Omental fat pad (tissue), 4 donors: Measurements from ENCODE around the gene RAB3D. TPM values are rescaled to one million over a fixed set of nuclear protein-coding genes. Genes with fewer than 3 reads are reported as not detected.
"Not testable (repeated sequence)": the region's sequence is repeated elsewhere in the genome, so short reads cannot be mapped to it uniquely, and the experiment has no call there.

Source experiments
- ATAC-seq: fragments of 150-250 bp; one replicate; pipeline ENCODE4 v1.9.1; 2016; ENCODE audit warnings: mild to moderate bottlenecking, moderate library complexity; ENCODE audit not compliant: low FRiP score
- DNase-seq: peaks from one replicate; pipeline ENCODE4 v3.0.0-alpha.2; 2019; ENCODE audit warnings: low spot score
- CTCF ChIP-seq, 3 donors: fragments of 450-650 bp; IDR thresholded peaks; one replicate each; pipeline ENCODE4 v1.5.1; 2016 to 2017; ENCODE audit warnings: antibody characterized with exemption in 3 of 3, mild to moderate bottlenecking in 3 of 3, moderate library complexity in 2 of 3
- total RNA-seq, 4 donors: library from RNA; depleted of rRNA; stranded (reverse); fragments of >200 nt; gene quantifications; one replicate each; pipeline ENCODE4 v1.1.0, GENCODE V29; 2016

Gene RAB3D
- total RNA-seq, 4 donors from 2014 or later: 8.6 to 33.3 (median 16.8) TPM

GRCh38 chr19:11346104-11346940 lies 6.9 kb upstream of the RAB3D start, which contains the start of the genes CCDC159 and TMEM205:
Gene CCDC159, plus strand, starts transcription at chr19:11346519. Its CDS starts 88 bp downstream, at chr19:11346607.
Gene TMEM205, minus strand, starts transcription at chr19:11346268. Its CDS starts 649 bp downstream, at chr19:11345619.
- DNase-seq (peak; percentile 90), ATAC-seq (peak; percentile 98)
- TF ChIP-seq CTCF (IDR thresholded peaks at IDR 0.05): no peak

GRCh38 chr19:11345122-11345803 lies 5.8 kb upstream of the RAB3D start:
- no peak for TF ChIP-seq CTCF (IDR thresholded peaks at IDR 0.05)
- DNase-seq: no peak
- ATAC-seq: no peak

GRCh38 chr19:11342429-11342828 lies 3.0 kb upstream of the RAB3D start:
- ATAC-seq (no peak), DNase-seq (no peak)
- TF ChIP-seq CTCF (IDR thresholded peaks at IDR 0.05): no peak

GRCh38 chr19:11340099-11340467 lies 626 bp upstream of the RAB3D start:
- not testable (repeated sequence) for DNase-seq, ATAC-seq

- no peak for TF ChIP-seq CTCF (IDR thresholded peaks at IDR 0.05)
- ATAC-seq (peak; percentile 11), DNase-seq (no peak)
Observed at GRCh38 chr19:11338569-11339253, 746 bp downstream of the RAB3D start.

- DNase-seq (no peak), ATAC-seq (no peak)
- TF ChIP-seq CTCF (IDR thresholded peaks at IDR 0.05): no peak
Observed at GRCh38 chr19:11338121-11338520, 1.3 kb downstream of the RAB3D start.

- ATAC-seq: no peak
- no peak for DNase-seq
- no peak for TF ChIP-seq CTCF (IDR thresholded peaks at IDR 0.05)
Observed at GRCh38 chr19:11337080-11337479, 2.4 kb downstream of the RAB3D start.
